Measurements from ENCODE around the gene ATF2. TPM values are rescaled to one million over a fixed set of nuclear protein-coding genes. Genes with fewer than 3 reads are reported as not detected.
"Not testable (repeated sequence)": the region's sequence is repeated elsewhere in the genome, so short reads cannot be mapped to it uniquely, and the experiment has no call there.

Gene ATF2
- total and polyA plus RNA-seq, 2 donors (not counting 1 experiment from before 2014, with no cell fraction given), result 23.6 to 66.8 TPM

GRCh38 chr2:175101514-175101913 is 66.5 kb downstream of the ATF2 start:
- intact Hi-C loops (cut with micrococcal nuclease), result no loop called here
- Mint-ChIP-seq H3K27me3 (no peaks in the 10 kb centered on the region), H3K27ac (no peak overlapping the region), H3K4me1 (no peaks in the 10 kb centered on the region), H3K4me3 (no peak overlapping the region), H3K9me3 (ENCODE audit: insufficient read depth) (no peaks in the 10 kb centered on the region)
- Histone ChIP-seq H3K36me3 (replicated peaks in 1 of 2; ENCODE audit: control extremely low read depth in 1 of 2, control insufficient read depth in 1 of 2, extremely low read depth in 1 of 2, insufficient read depth in 2 of 2, low read length in 1 of 2) (peaks cover 8 to 33% of the 10 kb centered on the region in 2 experiments), H3K27me3 (replicated peaks in 1 of 4; ENCODE audit: control extremely low read depth in 1 of 4, control insufficient read depth in 3 of 4, insufficient read depth in 4 of 4, low read length in 3 of 4) (no peaks in the 10 kb centered on the region), H3K9me3 (ENCODE audit: control extremely low read depth in 1 of 3, control insufficient read depth in 2 of 3, insufficient read depth in 1 of 3, low read length in 2 of 3) (peaks cover 0 to 3% (median 0%) of the 10 kb centered on the region in 3 donors), H3K79me2 (ENCODE audit: control insufficient read depth, insufficient read depth, low read length) (no peaks in the 10 kb centered on the region), H3K4me3 (ENCODE audit: control extremely low read depth in 1 of 5, extremely low read depth in 1 of 5, insufficient read depth in 1 of 5, low read depth in 2 of 5, low read length in 4 of 5) (no peak overlapping the region), H3K9ac (ENCODE audit: low read length) (no peak overlapping the region), H3K27ac (ENCODE audit: low read length in 2 of 2) (no peak overlapping the region), H3K4me2 (replicated peaks; ENCODE audit: low read depth, low read length, poor library complexity, severe bottlenecking) (no peak overlapping the region), H3K4me1 (ENCODE audit: control insufficient read depth in 2 of 2, insufficient read depth in 2 of 2, low read length in 2 of 2) (no peaks in the 10 kb centered on the region), H2AFZ (ENCODE audit: insufficient read depth, low read depth, low read length, poor library complexity, severe bottlenecking) (no peak overlapping the region), H4K20me1 (ENCODE audit: control insufficient read depth, insufficient read depth, low read length, poor library complexity, severe bottlenecking) (no peaks in the 10 kb centered on the region)
- POLR2A ChIA-PET, result no interaction called here
- DNase-seq (no peak), ATAC-seq (ENCODE audit: low read depth) (no peak)
- CTCF ChIA-PET, result no interaction called here
- TF ChIP-seq EZH2 (IDR thresholded peaks at IDR 0.05; ENCODE audit: borderline replicate concordance, insufficient read depth, low read depth, low read length, poor library complexity, severe bottlenecking), result no peak
- TF ChIP-seq, protein P1, sequence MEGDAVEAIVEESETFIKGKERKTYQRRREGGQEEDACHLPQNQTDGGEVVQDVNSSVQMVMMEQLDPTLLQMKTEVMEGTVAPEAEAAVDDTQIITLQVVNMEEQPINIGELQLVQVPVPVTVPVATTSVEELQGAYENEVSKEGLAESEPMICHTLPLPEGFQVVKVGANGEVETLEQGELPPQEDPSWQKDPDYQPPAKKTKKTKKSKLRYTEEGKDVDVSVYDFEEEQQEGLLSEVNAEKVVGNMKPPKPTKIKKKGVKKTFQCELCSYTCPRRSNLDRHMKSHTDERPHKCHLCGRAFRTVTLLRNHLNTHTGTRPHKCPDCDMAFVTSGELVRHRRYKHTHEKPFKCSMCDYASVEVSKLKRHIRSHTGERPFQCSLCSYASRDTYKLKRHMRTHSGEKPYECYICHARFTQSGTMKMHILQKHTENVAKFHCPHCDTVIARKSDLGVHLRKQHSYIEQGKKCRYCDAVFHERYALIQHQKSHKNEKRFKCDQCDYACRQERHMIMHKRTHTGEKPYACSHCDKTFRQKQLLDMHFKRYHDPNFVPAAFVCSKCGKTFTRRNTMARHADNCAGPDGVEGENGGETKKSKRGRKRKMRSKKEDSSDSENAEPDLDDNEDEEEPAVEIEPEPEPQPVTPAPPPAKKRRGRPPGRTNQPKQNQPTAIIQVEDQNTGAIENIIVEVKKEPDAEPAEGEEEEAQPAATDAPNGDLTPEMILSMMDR (IDR thresholded peaks at IDR 0.05), result no peak

DNA sequence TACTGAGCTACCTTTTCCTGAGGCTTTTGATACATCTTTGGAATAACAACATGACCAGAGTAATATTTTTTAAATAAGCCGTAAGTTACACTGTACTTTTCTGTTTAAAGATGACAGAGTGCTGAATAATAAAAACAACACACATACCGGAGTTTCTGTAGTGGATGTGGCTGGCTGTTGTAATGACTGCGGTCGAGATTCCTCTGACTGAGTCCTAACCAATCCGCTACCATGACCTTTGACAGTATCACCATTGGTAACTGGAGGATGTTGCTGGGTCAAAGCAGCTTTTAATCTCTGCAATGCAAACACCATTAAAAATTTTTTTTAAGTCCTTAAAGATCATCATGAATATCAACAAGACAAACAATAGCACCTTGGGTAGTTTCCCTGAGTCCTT is 70.7 kb downstream of the ATF2 start:
- Histone ChIP-seq H3K4me3 (ENCODE audit: control extremely low read depth in 1 of 5, extremely low read depth in 1 of 5, insufficient read depth in 1 of 5, low read depth in 2 of 5, low read length in 4 of 5) (no peak overlapping the region), H3K27ac (ENCODE audit: low read length in 2 of 2) (no peak overlapping the region), H3K36me3 (replicated peaks in 1 of 2; ENCODE audit: control extremely low read depth in 1 of 2, control insufficient read depth in 1 of 2, extremely low read depth in 1 of 2, insufficient read depth in 2 of 2, low read length in 1 of 2) (peaks cover 3 to 38% of the 10 kb centered on the region in 2 experiments), H2AFZ (ENCODE audit: insufficient read depth, low read depth, low read length, poor library complexity, severe bottlenecking) (no peak overlapping the region), H3K9ac (ENCODE audit: low read length) (no peak overlapping the region), H3K27me3 (replicated peaks in 1 of 4; ENCODE audit: control extremely low read depth in 1 of 4, control insufficient read depth in 3 of 4, insufficient read depth in 4 of 4, low read length in 3 of 4) (no peaks in the 10 kb centered on the region), H3K4me2 (replicated peaks; ENCODE audit: low read depth, low read length, poor library complexity, severe bottlenecking) (no peak overlapping the region), H4K20me1 (ENCODE audit: control insufficient read depth, insufficient read depth, low read length, poor library complexity, severe bottlenecking) (no peaks in the 10 kb centered on the region), H3K9me3 (ENCODE audit: control extremely low read depth in 1 of 3, control insufficient read depth in 2 of 3, insufficient read depth in 1 of 3, low read length in 2 of 3) (peaks cover 0 to 3% (median 0%) of the 10 kb centered on the region in 3 donors), H3K79me2 (ENCODE audit: control insufficient read depth, insufficient read depth, low read length) (no peaks in the 10 kb centered on the region), H3K4me1 (ENCODE audit: control insufficient read depth in 2 of 2, insufficient read depth in 2 of 2, low read length in 2 of 2) (no peaks in the 10 kb centered on the region)
- ATAC-seq (ENCODE audit: low read depth), result no peak
- no peak for DNase-seq
- Mint-ChIP-seq H3K27ac (no peak overlapping the region), H3K4me1 (no peaks in the 10 kb centered on the region), H3K4me3 (no peak overlapping the region), H3K27me3 (no peaks in the 10 kb centered on the region), H3K9me3 (ENCODE audit: insufficient read depth) (no peaks in the 10 kb centered on the region)
- POLR2A ChIA-PET, result no interaction called here
- no CpG with 5 or more reads among the region's 5 CpGs for WGBS (ENCODE audit: insufficient coverage)
- CTCF ChIA-PET, result no interaction called here
- intact Hi-C loops (cut with micrococcal nuclease), result no loop called here
- TF ChIP-seq, protein P1 (IDR thresholded peaks at IDR 0.05), result no peak
- no peak for TF ChIP-seq EZH2 (IDR thresholded peaks at IDR 0.05; ENCODE audit: borderline replicate concordance, insufficient read depth, low read depth, low read length, poor library complexity, severe bottlenecking)

- WGBS (ENCODE audit: insufficient coverage), result no CpG with 5 or more reads among the region's 4 CpGs
- H2AFZ ChIP-seq (ENCODE audit: insufficient read depth, low read depth, low read length, poor library complexity, severe bottlenecking); H3K4me1 Mint-ChIP-seq; H3K4me2 ChIP-seq (replicated peaks; ENCODE audit: low read depth, low read length, poor library complexity, severe bottlenecking); H3K9me3 Mint-ChIP-seq (ENCODE audit: insufficient read depth); H3K27ac Mint-ChIP-seq; H3K4me3 Mint-ChIP-seq; H3K9me3 ChIP-seq (ENCODE audit: control extremely low read depth in 1 of 3, control insufficient read depth in 2 of 3, insufficient read depth in 1 of 3, low read length in 2 of 3); H3K27me3 Mint-ChIP-seq; DNase-seq; POLR2A ChIA-PET; H3K9ac ChIP-seq (ENCODE audit: low read length); ATAC-seq (ENCODE audit: low read depth); CTCF ChIA-PET; H3K27me3 ChIP-seq (replicated peaks in 1 of 4; ENCODE audit: control extremely low read depth in 1 of 4, control insufficient read depth in 3 of 4, insufficient read depth in 4 of 4, low read length in 3 of 4); H3K4me1 ChIP-seq (ENCODE audit: control insufficient read depth in 2 of 2, insufficient read depth in 2 of 2, low read length in 2 of 2); H3K27ac ChIP-seq (ENCODE audit: low read length in 2 of 2); H3K4me3 ChIP-seq (ENCODE audit: control extremely low read depth in 1 of 5, extremely low read depth in 1 of 5, insufficient read depth in 1 of 5, low read depth in 2 of 5, low read length in 4 of 5); intact Hi-C loops (cut with micrococcal nuclease); H4K20me1 ChIP-seq (ENCODE audit: control insufficient read depth, insufficient read depth, low read length, poor library complexity, severe bottlenecking); H3K79me2 ChIP-seq (ENCODE audit: control insufficient read depth, insufficient read depth, low read length): not testable (repeated sequence)
- H3K36me3 ChIP-seq (replicated peaks in 1 of 2; ENCODE audit: control extremely low read depth in 1 of 2, control insufficient read depth in 1 of 2, extremely low read depth in 1 of 2, insufficient read depth in 2 of 2, low read length in 1 of 2), result peaks cover 17 to 34% of the 10 kb centered on the region in 2 experiments
Measured at GRCh38 chr2:175084117-175084516, 83.9 kb downstream of the ATF2 start.
